GM12892 (cell line): ENCODE results near the gene SNED1.

Experiments used
- DNase-seq: peaks from one replicate; pipeline ENCODE4 v3.0.0; 2011; ENCODE audit not compliant: insufficient read length
- FAIRE-seq: peaks from 2 replicates; lab custom pipeline; 2011; peaks lifted over from hg19 to GRCh38; lab: Jason Lieb, UNC
- POLR2A ChIP-seq: IDR thresholded peaks from 2 replicates; pipeline ENCODE4 v1.6.1; 2011; ENCODE audit warnings: low read depth, low read length, control low read depth
- POLR2AphosphoS5 ChIP-seq: IDR thresholded peaks from 2 replicates; pipeline ENCODE4 v1.6.1; 2011; ENCODE audit warnings: low read depth, low read length, control low read depth
- TAF1 ChIP-seq: IDR thresholded peaks from 2 replicates; pipeline ENCODE4 v1.6.1; 2011; ENCODE audit warnings: low read depth, mild to moderate bottlenecking, control low read depth, low read length, borderline replicate concordance

The SNED1 gene

DNA sequence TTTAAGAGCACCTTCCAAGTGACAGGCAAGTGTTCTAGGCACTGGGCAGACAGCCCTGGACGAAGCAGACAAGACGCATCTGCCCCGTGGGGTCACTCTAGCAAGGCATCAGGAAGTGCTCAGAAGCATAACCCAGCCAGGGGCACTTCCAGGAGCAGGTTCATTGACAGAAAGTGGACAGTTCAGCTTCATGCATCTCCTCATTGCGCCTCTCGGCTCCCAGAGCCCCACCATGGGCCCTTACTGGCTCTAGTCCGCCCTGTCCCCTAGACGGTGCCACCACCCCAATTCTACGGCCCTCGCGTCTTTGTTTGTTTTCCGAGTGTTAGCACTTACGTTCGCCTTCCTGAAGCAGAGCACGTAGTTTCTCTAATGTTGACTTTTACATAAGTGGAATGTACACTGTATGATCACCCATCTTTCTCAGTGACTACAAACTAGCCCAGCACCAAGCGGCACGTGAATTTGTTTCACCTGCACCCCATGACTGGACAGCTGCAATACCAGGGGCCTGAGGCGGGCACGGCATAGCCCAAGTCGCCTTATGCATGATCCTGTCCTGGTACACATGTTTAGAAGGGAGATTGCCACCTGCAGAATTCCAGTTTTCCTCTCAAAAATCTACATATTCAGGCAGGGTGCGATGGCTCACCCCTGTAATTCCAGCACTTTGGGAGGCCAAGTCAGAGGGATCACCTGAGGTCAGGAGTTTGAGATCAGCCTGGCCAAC, 33.2 kb downstream of the SNED1 start:
- DNase-seq (no peak), FAIRE-seq (no peak)
- TF ChIP-seq TAF1: no peak

DNA sequence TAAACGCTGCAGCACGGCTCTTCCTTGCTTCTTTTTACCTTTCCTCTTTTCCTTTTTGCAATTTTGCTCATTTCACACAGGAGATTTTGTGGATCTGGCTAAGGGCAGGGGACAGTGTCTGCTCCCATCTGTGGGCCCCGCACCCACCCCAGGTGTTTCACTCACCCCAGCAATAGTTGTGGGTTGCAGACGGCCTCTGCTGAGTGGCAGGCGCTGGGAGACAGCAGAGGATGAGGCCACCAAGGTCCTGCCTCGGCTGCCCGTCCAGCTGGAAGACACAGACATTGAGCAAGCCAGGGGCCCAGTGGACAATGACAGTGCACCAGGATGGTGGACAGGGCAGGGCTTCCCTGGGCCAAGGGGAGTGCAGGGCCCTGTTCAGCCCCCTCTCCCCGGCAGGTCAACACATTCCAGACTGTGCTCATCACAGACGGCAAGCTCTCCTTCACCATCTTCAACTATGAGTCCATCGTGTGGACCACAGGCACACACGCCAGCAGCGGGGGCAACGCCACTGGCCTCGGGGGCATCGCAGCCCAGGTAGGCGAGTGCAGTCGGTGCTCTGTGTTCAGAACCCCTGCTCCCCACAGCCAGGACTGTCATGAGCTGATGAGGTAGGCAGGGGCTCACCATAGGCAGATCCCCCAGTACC, 35.0 kb downstream of the SNED1 start:
- TF ChIP-seq POLR2AphosphoS5 (no peak), POLR2A (no peak), TAF1 (no peak)
- no peak for DNase-seq
- FAIRE-seq: no peak

DNA sequence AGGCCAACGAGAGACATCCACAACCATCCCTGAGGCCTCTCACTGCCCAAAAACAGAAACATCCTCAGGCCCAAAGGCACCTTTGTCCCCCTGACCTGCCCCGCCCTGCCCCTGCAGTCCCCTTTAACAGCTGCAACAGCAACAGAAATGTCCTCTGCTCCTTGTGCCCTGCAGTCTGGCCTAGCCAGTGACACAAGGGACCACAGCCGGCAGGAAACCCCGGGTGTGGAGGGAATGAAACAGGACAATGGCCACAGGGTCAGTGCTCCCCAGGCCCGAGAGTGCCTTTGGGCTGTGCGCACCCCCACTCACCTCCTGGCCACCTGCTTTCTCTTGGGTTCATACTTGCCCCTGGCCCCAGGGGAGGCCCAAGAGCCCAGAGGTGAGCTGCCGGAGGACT, 35.6 kb downstream of the SNED1 start:
- TF ChIP-seq POLR2AphosphoS5 (no peak), TAF1 (no peak), POLR2A (no peak)
- FAIRE-seq (no peak), DNase-seq (no peak)

DNA sequence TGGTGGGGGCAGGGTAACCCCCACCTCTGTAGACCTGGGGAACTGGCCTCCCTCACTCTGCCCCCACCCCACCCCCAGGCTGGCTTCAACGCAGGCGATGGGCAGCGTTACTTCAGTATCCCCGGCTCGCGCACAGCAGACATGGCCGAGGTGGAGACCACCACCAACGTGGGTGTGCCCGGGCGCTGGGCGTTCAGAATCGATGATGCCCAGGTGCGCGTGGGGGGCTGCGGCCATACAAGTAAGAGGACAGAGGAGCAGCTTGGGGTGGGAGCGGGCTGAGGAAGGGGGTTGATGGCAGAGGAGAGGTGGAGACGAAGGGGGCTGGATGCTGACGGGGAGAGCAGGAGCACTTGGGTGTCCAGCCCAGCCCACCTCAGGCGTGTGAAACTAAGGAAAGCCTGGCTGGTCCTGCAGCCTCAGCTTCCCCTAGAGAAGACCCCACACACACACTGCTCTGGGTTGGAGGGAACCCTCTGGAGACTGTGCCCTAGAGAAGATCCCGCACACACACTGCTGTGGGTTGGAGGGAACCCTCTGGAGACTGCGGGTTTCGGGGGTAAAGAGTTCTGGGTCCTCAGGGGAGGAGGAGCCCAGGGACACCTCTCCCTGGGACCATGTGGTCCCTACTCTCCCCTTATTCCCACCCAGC, 36.2 kb downstream of the SNED1 start:
- DNase-seq (no peak), FAIRE-seq (no peak)
- TF ChIP-seq POLR2A (no peak), POLR2AphosphoS5 (no peak), TAF1 (no peak)

DNA sequence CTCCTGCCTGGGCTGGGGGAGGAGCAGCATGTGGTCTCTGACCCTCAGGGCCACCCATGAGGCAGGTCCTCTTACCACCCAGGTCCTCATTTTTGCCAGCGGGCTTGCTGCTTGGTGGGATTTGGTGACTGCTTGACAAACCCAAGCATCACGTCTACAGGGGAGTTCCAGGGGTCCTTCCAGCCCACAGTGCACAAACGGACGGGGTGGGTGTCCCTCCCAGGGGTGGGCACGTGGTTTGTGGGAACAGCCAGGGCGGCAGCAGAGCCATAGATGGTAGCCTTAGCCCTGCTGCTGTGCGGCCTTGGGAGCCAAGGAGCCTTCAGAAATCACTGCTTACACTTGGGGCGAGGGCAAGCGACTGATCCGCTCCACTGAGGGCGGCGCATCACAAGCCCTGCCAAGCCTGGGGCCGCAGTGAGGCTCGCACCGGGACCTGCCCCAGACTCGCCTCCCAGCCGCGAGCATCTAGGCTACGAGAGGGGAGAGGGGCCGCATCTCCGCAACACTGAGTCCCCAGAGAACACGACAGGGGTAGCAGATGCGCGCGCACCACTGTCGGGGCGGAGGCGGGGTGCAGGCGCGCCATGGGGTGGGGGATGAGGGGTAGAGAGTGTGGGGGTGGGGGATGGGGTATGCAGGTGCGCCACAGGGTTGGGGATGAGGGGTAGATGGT, 36.9 kb downstream of the SNED1 start:
- TF ChIP-seq POLR2A (no peak), POLR2AphosphoS5 (no peak), TAF1 (no peak)
- DNase-seq: no peak
- no peak for FAIRE-seq

DNA sequence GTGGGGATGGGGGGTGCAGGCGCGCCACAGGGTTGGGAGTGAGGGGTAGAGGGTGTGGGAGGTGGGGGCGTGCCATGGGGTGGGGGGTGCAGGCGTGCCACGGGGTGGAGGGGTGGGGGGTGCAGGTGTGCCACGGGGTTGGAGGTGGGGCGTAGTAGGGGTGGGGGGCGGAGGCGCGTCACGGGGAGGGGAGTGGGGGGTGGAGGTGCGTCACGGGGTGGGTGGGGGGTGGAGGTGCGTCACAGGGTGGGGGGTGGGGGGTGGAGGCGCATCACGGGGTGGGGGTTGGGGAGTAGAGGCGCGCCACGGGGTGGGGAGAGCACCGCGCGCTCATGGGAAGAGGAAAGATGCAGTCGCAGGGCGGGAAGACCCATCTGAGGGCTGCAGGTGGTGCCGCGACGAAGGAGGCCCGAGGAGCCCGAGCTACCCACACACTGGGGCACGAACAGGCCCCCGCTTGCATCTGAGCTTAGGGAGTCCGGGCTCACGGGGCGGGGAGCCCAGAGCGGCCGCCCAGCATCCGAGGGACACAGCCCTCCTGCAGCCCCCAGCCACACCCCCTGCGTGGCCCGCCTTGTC, 37.5 kb downstream of the SNED1 start:
- FAIRE-seq (no peak), DNase-seq (peak; percentile 53)
- TF ChIP-seq POLR2AphosphoS5 (no peak), TAF1 (no peak), POLR2A (no peak)

DNA sequence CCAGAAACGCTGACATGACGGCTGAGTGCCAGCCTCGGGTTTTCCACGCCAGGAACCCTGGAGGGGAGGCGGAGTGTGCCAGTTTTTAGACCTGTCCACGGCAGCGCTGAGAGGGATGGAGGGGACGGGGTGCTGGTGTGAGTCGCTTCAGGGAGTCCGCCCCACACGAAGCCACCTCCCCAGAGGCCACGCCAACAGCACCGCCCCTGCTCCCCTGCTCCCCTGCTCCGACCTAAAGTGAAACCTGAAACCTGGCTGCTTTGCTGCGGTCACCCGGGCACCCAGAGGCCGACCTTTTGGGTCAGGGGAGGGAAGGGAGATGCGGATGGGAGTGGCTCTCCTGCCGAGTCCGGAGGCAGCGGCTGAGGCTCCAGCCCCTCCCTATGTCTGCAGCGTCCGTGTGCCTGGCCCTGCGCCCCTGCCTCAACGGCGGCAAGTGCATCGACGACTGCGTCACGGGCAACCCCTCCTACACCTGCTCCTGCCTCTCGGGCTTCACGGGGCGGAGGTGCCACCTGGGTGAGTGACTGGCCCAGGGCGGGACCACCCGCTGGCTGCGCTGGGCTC, 38.1 kb downstream of the SNED1 start:
- FAIRE-seq: peak; percentile 90
- DNase-seq: peak; percentile 85
- TF ChIP-seq POLR2A (no peak), POLR2AphosphoS5 (no peak), TAF1 (no peak)

DNA sequence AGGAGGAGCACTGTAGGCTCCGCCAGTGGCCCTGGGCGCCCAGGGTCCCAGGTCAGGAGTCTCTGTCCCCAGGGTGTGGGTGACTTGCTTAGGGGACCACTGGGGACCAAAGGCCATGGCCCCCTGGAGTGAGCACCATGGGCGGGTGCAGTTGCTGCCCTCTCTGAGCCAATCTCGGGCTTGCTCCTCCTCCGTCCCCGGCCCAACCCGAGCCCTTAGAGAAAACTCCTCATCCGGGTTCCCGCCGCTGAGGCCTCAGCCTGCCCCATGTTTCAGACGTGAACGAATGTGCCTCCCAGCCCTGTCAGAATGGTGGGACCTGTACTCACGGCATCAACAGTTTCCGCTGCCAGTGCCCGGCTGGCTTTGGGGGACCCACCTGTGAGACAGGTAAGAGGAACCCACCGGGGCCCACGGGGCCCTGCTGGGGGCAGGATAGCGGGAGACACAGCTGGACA, 38.6 kb downstream of the SNED1 start:
- DNase-seq: peak; percentile 58
- TF ChIP-seq POLR2A: peak; percentile 40; the same call in 1 of the 2 replicates
- 0 out of 2 replicates have a peak, but pooled peaks have one; percentile 1 for TF ChIP-seq TAF1
- TF ChIP-seq POLR2AphosphoS5: no peak
- FAIRE-seq: peak; percentile 83

DNA sequence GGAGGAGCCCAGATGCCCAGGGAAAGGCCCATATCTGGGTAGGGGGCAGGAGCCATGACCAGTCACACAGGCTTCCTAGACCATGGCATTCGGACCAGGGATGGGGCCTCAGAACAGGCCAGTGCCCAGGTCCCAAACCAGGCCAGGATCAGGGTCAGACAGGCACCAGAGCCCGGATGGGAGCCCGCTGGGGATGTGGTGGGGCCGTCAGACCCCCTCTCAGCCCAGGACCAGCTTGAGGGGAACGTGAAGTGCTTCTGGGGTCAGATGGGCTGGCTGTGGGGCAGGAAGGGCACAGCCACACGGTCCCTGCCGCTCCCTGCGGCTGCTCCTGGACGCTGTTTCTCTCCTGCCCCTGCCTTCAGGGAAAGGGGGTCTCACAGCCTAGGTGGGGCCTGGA, 39.1 kb downstream of the SNED1 start:
- FAIRE-seq (no peak), DNase-seq (no peak)
- no peak for TF ChIP-seq POLR2A
- no peak for TF ChIP-seq TAF1
- TF ChIP-seq POLR2AphosphoS5: no peak

DNA sequence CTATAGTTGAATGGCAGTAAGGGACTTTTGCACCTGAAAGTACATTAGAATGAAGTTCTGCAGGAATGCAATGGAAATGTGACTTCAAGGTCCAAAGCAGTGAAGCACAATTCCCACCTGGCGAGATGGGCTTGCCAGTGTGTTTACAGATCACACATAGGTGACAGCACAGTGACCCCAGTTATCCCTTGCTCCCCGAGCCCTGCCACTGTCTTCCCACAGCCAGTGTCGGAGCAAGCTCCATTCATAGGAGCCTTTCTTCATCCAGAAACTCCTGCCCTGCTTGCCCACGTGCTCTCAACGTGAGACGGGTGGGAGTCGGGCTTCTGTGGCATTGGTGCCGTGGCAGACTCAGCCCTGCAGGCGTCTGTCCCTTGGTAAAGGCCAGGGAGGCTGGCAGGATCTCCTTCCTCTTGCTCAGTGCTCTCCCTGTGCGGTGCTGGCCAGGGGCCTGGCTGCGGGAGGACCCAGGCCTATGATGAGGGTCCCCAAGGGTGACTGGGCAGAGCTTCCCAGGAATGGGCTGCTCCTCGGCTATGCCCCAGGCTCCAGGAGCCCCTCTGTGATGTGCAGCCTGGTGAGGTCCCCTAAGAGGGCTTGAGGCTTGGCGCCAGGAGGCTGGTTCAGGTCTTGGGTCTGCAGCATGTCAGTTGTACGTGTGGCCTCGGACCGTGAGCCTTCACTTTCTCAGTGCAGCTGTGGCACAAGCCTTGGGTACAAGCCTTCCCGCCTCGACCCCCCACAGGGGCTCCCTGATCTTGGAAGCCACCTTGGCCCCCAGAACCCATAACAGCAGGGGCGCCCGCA, 40.2 kb downstream of the SNED1 start:
- TF ChIP-seq POLR2A (no peak), TAF1 (no peak), POLR2AphosphoS5 (no peak)
- FAIRE-seq (no peak), DNase-seq (no peak)
